Measurements from ENCODE around the gene CLDN7.
"Not testable (repeated sequence)": the region's sequence is repeated elsewhere in the genome, so short reads cannot be mapped to it uniquely, and the experiment has no call there.

The CLDN7 gene

DNA sequence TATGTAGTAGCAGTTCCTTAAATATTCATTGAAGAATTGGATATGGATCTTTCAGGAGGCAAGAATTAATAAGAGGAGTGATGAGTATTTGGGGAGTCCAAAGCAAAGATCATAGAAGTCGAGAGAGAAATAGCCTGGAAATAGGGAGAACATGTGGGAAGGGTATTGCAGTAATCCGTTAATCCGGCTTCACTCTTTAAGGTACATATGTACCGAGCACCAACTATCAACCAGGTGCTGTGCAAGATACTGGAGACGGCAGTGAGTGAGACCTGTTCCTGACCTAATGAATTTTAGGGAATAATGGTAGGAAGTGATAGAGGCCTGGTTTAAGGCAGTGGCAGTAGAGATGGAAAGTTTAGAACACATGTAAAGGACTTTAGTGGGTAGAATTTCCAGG is 9.2 kb downstream of the CLDN7 start:
- DNase-seq (ENCODE audit: low read depth) = no peak

DNA sequence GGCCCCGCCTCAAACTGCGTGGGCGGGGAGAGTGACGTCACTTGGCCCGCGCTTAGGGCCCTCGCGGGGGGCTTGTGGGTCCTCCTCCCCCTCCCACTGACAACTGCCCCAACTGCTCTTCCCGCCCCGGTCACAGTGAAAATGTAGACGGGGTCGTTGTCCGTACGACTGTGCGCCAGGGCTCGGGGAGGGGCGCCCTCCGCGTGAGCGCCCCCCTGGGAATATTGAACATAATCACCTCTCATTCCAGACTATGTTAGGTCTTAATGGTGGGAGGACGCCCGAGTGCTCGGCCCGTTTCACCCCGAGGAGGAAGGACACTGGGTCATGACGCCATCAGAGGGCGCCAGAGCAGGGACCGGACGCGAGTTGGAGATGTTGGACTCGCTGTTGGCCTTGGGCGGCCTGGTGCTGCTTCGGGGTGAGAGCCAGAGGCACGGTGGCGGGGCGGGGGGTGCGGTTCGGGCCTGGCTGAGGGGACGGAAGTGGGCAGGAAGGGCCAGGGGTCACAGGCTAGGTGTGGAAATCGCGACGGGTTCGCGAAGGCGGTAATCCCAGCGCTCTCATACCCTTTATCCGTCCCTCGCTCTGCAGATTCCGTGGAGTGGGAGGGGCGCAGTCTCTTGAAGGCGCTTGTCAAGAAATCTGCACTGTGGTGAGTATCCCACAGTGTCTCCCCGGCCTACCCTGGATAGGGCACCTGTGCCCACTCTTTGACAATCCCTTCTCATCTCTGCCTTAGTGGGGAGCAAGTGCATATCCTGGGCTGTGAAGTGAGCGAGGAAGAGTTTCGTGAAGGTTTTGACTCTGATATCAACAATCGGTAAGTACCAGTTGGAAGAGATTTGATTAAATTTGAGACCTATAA is 9.9 kb downstream of the CLDN7 start, which contains the start of gene ELP5:
Gene ELP5 (plus strand): TSS at position 40 of the 868 bp plus-strand sequence. CDS start 336 bp downstream, at position 376.
- no peak for DNase-seq (ENCODE audit: low read depth)

DNA sequence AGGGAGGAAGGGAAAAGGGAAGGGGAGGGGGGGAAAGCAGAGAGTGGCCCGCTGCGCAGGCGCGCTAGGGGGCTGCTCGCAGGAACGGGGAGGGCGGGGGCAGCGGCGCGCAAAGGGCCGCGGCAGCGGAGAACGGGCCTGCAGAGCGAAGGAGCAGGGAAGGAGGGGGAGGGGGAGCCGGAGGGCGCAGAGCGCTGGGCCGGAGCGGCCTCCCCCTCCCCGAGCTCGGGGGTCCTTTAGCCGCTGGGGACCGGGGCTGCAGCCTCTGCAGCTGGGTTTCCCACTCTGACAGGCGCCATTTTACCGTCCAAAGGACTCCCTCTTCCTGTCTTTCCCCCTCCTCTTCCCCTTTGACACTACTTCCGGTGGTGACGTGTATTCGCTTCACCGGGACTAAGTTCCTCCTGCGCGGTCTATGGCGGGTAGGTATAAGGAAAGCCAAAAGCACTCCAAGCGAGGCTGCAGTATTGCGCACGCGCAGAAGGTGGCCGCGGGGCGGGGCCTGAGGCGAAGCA is 10.6 kb downstream of the CLDN7 start, which contains the start of gene CTDNEP1:
Gene CTDNEP1 (minus strand): TSS at position 74 of the 515 bp plus-strand sequence. CDS start 438 bp downstream, outside the sequence.
- DNase-seq (ENCODE audit: low read depth) = no peak

DNA sequence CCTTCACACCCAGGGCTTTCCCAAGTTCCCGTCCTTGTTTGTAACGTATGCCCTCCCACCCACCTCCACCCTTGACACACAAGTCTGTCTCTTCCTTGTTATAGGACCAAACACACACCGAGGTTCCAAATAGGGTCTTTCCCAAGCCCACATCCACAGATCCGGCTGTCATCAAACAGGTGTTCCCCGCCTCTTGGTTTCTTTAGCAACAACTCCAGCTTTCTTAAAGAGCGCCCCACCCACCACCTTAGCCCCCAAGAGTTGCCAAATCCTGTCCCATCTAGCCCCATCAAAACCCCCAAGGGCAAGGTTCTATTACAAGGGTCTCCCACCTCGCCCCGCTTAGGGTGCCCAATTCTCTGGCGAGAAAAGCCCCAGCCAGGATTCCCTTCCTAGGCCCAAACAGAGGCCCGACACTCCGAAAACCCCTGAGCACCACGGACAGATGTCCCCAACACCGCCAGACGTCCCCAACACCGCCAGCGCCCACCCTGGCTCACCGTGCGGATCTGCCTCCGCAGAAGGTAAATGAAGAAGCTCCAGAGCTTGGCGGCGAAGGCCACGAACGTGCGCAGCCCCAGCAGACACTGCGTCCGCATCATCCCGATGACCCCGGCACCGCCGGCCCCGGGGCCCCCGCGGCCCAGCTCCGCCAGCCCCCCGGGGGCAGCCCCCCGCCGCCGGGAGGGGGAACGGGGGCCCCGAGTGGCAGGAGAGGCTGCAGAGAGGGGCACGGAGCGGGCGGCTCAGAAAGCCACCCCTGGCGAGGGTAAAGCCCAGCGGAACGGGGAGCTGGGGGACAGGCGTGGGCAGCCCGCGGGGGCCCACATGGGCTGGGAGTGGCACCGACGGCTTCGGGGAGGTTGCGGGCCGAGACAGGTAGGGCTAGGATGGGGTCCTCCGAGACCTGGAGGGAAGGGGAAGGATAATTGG is 11.3 kb downstream of the CLDN7 start:
- no peak for DNase-seq (ENCODE audit: low read depth)

DNA sequence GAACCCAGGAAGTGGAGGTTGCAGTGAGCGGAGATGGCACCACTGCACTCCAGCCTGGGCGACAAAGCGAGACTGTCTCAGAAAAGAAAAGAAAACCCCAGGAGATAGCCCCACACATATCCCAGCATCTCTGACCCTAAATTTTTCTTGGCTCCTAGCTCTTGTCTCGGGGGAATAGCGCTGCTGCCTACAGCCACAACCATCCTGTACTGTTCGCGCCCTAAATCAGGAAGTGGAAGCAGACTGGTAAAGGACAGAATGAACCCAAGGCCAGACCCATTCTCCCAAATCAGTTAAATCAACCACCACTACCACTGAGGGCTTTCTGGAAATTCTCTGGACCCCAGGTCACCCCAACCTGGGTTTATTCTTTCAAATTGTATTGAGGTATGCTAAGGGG is 12.4 kb downstream of the CLDN7 start:
- no peak for DNase-seq (ENCODE audit: low read depth)

- no peak for DNase-seq (ENCODE audit: low read depth)
Observed at GRCh38 chr17:7249214-7249613, 13.1 kb downstream of the CLDN7 start.

DNA sequence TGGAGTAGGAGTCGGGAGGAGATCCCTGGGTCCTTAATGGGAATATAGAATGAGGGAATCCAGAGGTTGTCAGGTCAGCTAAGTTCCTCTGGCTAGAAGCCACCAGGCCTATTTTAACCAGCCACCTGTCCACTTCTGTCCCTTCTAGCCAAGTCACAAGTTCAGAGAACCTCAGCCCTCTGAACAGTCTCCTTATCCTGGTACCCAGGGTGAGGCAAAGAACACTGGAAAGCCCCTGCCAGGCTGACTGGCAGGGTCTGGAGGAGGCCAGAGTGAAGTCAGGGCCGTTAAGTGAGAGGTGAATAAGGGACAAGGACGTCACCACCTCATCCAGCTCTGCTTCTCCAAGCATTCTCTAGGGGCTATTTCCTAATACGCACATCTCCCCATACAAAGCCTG is 13.5 kb downstream of the CLDN7 start:
- DNase-seq (ENCODE audit: low read depth) = no peak

- DNase-seq (ENCODE audit: low read depth) = no peak
Observed at GRCh38 chr17:7246779-7247178, 15.5 kb downstream of the CLDN7 start.

- not testable (repeated sequence) for DNase-seq (ENCODE audit: low read depth)
Observed at GRCh38 chr17:7243838-7244237, 18.4 kb downstream of the CLDN7 start.

- DNase-seq (ENCODE audit: low read depth) = no peak
Observed at GRCh38 chr17:7243453-7243729, 18.9 kb downstream of the CLDN7 start.

- DNase-seq (ENCODE audit: low read depth) = no peak
Observed at GRCh38 chr17:7242717-7243452, 19.4 kb downstream of the CLDN7 start.

DNA sequence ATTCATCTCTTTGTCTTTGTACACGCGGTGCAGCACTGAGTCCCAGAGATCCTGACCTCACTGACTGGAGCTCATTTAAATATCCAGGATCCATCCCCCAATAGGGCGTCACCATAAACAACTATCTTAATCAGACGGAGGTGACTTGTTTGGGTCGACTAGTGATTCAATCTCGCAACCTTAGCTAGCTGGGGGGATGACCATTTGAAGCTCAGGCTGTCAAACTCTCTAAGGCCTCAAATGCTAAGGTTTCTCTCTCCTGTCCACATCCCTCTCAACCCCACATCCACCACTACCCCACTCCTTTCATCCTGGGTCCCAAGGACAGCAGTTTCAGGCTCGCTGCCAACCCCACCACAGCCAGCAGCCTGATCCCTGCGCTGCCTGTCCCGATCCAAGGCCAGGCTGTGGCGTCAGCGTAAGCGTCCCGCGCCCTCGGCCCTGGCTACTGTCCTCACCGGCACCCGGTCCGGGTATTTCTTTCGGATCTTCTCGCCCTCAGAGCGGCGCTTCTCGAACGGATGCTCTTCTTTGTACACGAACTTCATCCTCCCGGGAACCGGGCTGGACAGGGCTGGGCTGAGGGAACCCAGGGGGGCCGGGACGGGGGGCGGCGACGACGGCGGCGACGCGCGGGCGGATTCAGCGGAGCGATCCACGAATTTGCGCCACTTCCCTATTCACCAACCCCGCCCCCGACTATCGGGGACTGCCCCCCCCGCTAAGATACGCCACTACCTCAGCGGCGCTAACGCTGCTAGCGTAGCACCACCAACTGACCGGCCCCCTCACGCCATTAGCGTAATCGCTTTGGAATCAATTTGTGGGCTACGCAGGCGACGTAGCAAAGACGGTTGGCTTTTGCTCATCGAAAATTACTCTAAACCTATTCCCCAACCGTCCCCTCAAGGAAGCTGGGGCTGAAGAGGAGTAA is 20.2 kb downstream of the CLDN7 start, which contains the start of gene GABARAP:
Gene GABARAP (minus strand): TSS at position 667 of the 934 bp plus-strand sequence. CDS start 119 bp downstream, at position 548.
- no peak for DNase-seq (ENCODE audit: low read depth)

DNA sequence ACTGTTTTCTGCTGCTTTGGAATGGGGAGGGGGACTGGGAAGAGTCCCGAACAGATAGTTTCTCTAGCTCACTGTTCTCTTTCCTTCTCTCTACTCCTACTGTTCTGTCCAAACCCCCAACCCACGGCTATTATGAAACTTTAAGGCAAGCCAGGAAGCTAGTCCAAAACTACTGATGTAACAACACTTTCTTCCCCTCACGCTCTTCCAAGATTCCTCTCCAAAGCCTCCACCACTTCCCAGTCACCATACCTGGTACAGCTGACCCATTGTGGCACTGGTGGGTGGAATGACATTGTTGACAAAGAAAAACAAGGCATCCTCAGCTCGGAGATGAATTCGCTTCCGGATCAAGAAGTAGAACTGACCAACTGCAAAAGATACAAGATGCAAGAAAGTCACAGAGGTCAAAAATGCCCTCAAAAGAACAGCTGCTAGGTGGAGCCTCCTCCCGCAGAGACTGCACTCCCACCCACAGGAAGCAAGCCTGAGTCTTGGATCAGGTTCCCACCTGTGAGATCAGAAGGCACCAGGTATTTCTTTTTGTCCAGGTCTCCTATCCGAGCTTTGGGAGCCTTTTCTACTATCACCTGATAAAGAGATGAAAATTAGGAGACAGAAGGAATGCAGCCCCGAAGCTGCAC is 21.1 kb downstream of the CLDN7 start:
- no peak for DNase-seq (ENCODE audit: low read depth)

DNA sequence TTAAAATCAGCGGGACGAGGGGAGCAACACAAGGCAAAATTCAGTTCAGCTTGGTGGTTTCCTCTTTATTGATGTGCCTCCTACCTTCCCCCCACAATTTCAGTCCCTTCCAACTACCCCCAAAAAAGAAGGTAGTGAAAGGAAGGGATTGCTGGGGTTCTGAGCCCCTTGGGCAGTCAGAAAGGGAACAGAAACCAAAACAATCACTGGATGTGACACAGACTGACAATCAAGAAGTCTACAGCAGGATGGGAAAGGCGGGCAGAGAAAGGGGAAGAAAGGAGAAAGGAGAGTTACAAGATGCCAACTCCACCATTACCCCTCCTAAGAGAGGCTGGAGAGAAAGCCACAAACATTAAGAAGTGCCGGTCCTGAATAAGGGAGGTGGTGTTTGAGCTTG is 21.9 kb downstream of the CLDN7 start:
- no peak for DNase-seq (ENCODE audit: low read depth)

GRCh38 chr17:7239091-7240027 is 22.9 kb downstream of the CLDN7 start, which contains the start of gene PHF23:
Gene PHF23 (minus strand): TSS chr17:7239457. CDS start chr17:7239279, 178 bp downstream.
- peak; percentile 90 for DNase-seq (ENCODE audit: low read depth)

- no peak for DNase-seq (ENCODE audit: low read depth)
Observed at GRCh38 chr17:7238420-7239090, 23.7 kb downstream of the CLDN7 start.

DNA sequence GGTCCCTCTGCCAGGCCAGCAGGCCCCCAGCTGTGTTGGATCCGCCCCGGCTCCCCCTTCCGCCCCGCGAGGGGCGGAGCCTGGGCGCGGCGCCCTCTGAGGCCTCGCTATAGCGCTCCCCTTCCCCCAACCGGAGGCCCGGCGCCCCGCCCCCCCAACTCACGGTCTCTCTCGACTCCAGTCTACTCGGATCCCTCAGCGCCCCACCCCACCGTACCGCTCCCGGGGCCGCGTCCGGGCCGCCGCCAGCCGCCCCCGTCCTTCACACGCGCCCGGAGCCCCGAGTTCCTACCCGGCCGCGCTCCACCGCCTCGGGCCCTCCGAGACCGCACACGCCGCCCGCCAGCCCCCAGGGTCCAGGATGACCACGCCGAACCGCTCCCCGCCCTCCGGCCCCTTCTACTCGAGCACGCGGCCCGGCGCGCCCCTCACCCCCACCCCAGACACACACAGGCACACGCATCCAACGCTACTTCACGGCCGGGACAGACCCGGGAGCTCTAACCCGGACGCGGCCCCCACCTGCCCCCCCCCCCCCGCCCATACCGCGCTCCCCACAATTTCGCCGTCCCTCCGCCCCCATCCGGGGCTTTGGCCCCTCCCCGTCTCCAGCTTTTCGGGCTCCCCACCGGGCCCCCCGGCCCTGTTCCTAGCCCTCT is 24.4 kb downstream of the CLDN7 start:
- DNase-seq (ENCODE audit: low read depth) = no peak

- no peak for DNase-seq (ENCODE audit: low read depth)
Observed at GRCh38 chr17:7237266-7237760, 25.0 kb downstream of the CLDN7 start.
